ENCODE results near the gene UGT2B17.
"Not testable (repeated sequence)": the region's sequence is repeated elsewhere in the genome, so short reads cannot be mapped to it uniquely, and the experiment has no call there.

UGT2B17 gene

GRCh38 chr4:68581383-68582338, 5.5 kb upstream of the UGT2B17 start:
- no peak for ATAC-seq (ENCODE audit: insufficient read depth, low read depth)

GRCh38 chr4:68577590-68577989, 1.5 kb upstream of the UGT2B17 start:
- Histone ChIP-seq H3K79me2 (ENCODE audit: insufficient read depth, low read length) (no peaks in the 10 kb centered on the region), H3K36me3 (ENCODE audit: insufficient read depth, low read length) (no peaks in the 10 kb centered on the region), H3K27ac (ENCODE audit: low read length) (no peak overlapping the region), H3K9me3 (ENCODE audit: insufficient read depth, low read length, severe bottlenecking) (no peaks in the 10 kb centered on the region), H2AFZ (ENCODE audit: low read depth, low read length) (no peak overlapping the region), H3K4me2 (ENCODE audit: insufficient read depth, low read length) (no peak overlapping the region), H3K4me1 (ENCODE audit: insufficient read depth, low read length) (no peaks in the 10 kb centered on the region), H3K9ac (ENCODE audit: low read depth, low read length) (no peak overlapping the region), H4K20me1 (ENCODE audit: insufficient read depth, low read length) (no peaks in the 10 kb centered on the region), H3K27me3 (ENCODE audit: insufficient read depth, low read length, poor library complexity) (no peaks in the 10 kb centered on the region), H3K4me3 (ENCODE audit: low read depth in 1 of 2, low read length in 2 of 2) (no peak overlapping the region)
- DNase-seq = no peak
- TF ChIP-seq CTCF (IDR thresholded peaks at IDR 0.05; ENCODE audit: borderline replicate concordance, extremely low read depth, low read length, poor library complexity, severe bottlenecking) (no peak), EZH2 (IDR thresholded peaks at IDR 0.05; ENCODE audit: borderline replicate concordance, low read depth, low read length, severe bottlenecking) (no peak)
- ATAC-seq (ENCODE audit: insufficient read depth, low read depth) = no peak

More at GRCh38 chr4:68581383-68582338, 5.5 kb upstream of the UGT2B17 start:
- TF ChIP-seq CTCF (IDR thresholded peaks at IDR 0.05; ENCODE audit: borderline replicate concordance, extremely low read depth, low read length, poor library complexity, severe bottlenecking) = no peak
- no peak for TF ChIP-seq EZH2 (IDR thresholded peaks at IDR 0.05; ENCODE audit: borderline replicate concordance, low read depth, low read length, severe bottlenecking)
- Histone ChIP-seq H3K79me2 (ENCODE audit: insufficient read depth, low read length) (no peaks in the 10 kb centered on the region), H3K36me3 (ENCODE audit: insufficient read depth, low read length) (no peaks in the 10 kb centered on the region), H3K4me3 (ENCODE audit: low read depth in 1 of 2, low read length in 2 of 2) (no peak overlapping the region), H3K4me1 (ENCODE audit: insufficient read depth, low read length) (no peaks in the 10 kb centered on the region), H2AFZ (ENCODE audit: low read depth, low read length) (no peak overlapping the region), H4K20me1 (ENCODE audit: insufficient read depth, low read length) (no peaks in the 10 kb centered on the region), H3K27me3 (ENCODE audit: insufficient read depth, low read length, poor library complexity) (no peaks in the 10 kb centered on the region), H3K9me3 (ENCODE audit: insufficient read depth, low read length, severe bottlenecking) (no peaks in the 10 kb centered on the region), H3K9ac (ENCODE audit: low read depth, low read length) (no peak overlapping the region), H3K27ac (ENCODE audit: low read length) (no peak overlapping the region), H3K4me2 (ENCODE audit: insufficient read depth, low read length) (no peak overlapping the region)
- no peak for DNase-seq

GRCh38 chr4:68575636-68576035, 486 bp downstream of the UGT2B17 start:
- not testable (repeated sequence) for H3K4me3 ChIP-seq (ENCODE audit: low read depth in 1 of 2, low read length in 2 of 2); H3K36me3 ChIP-seq (ENCODE audit: insufficient read depth, low read length); H3K4me2 ChIP-seq (ENCODE audit: insufficient read depth, low read length); H3K79me2 ChIP-seq (ENCODE audit: insufficient read depth, low read length); DNase-seq; H3K27me3 ChIP-seq (ENCODE audit: insufficient read depth, low read length, poor library complexity); ATAC-seq (ENCODE audit: insufficient read depth, low read depth); H3K9ac ChIP-seq (ENCODE audit: low read depth, low read length); H2AFZ ChIP-seq (ENCODE audit: low read depth, low read length); H3K4me1 ChIP-seq (ENCODE audit: insufficient read depth, low read length); H3K9me3 ChIP-seq (ENCODE audit: insufficient read depth, low read length, severe bottlenecking); H3K27ac ChIP-seq (ENCODE audit: low read length); H4K20me1 ChIP-seq (ENCODE audit: insufficient read depth, low read length)

- H3K4me2 ChIP-seq (ENCODE audit: insufficient read depth, low read length) = no peak overlapping the region
- ATAC-seq (ENCODE audit: insufficient read depth, low read depth) (no peak), DNase-seq (no peak)
- H4K20me1 ChIP-seq (ENCODE audit: insufficient read depth, low read length) = no peaks in the 10 kb centered on the region
- H3K4me3 ChIP-seq (ENCODE audit: low read depth in 1 of 2, low read length in 2 of 2) = no peak overlapping the region
- no peaks in the 10 kb centered on the region for H3K27me3 ChIP-seq (ENCODE audit: insufficient read depth, low read length, poor library complexity)
- no peak for TF ChIP-seq EZH2 (IDR thresholded peaks at IDR 0.05; ENCODE audit: borderline replicate concordance, low read depth, low read length, severe bottlenecking)
- no peak overlapping the region for H3K9ac ChIP-seq (ENCODE audit: low read depth, low read length)
- no peak overlapping the region for H3K27ac ChIP-seq (ENCODE audit: low read length)
- no peaks in the 10 kb centered on the region for H3K79me2 ChIP-seq (ENCODE audit: insufficient read depth, low read length)
- H3K4me1 ChIP-seq (ENCODE audit: insufficient read depth, low read length) = no peaks in the 10 kb centered on the region
- no peaks in the 10 kb centered on the region for H3K9me3 ChIP-seq (ENCODE audit: insufficient read depth, low read length, severe bottlenecking)
- no peak overlapping the region for H2AFZ ChIP-seq (ENCODE audit: low read depth, low read length)
- no peaks in the 10 kb centered on the region for H3K36me3 ChIP-seq (ENCODE audit: insufficient read depth, low read length)
Measured at GRCh38 chr4:68575081-68575480, 1.0 kb downstream of the UGT2B17 start.

All from DND-41 (cell line).